Superior temporal gyrus (tissue), 1 donor: ENCODE data around the gene NTF3.
"Not testable (repeated sequence)": the region's sequence is repeated elsewhere in the genome, so short reads cannot be mapped to it uniquely, and the experiment has no call there.

Source experiments
- DNase-seq: peaks from one replicate; pipeline ENCODE4 v3.0.0-alpha.2; 2016; ENCODE audit errors: extremely low spot score

The NTF3 gene

GRCh38 chr12:5534426-5535199, 102.7 kb downstream of the NTF3 start:
- DNase-seq = no peak

- no peak for DNase-seq
Observed at GRCh38 chr12:5535541-5535940, 103.6 kb downstream of the NTF3 start.

GRCh38 chr12:5537026-5537615, 105.2 kb downstream of the NTF3 start:
- DNase-seq = not testable (repeated sequence)

GRCh38 chr12:5537771-5538170, 105.9 kb downstream of the NTF3 start:
- no peak for DNase-seq
